ENCODE measurements around the gene RELCH.

The RELCH gene

GRCh38 chr18:62323483-62324180 lies 136.6 kb downstream of the RELCH start:
- DNase-seq (ENCODE audit: low read depth): no peak

- DNase-seq (ENCODE audit: low read depth): no peak
These were observed 137.2 kb downstream of the RELCH start for GRCh38 chr18:62324181-62324828.

GRCh38 chr18:62324917-62325805 lies 138.1 kb downstream of the RELCH start, which contains the start of gene TNFRSF11A:
TSS of gene TNFRSF11A (plus strand) at chr18:62325310. CDS start at chr18:62325353, 43 bp downstream.
- DNase-seq (ENCODE audit: low read depth): no peak

- no peak for DNase-seq (ENCODE audit: low read depth)
These were observed 139.0 kb downstream of the RELCH start for GRCh38 chr18:62325806-62326645.

GRCh38 chr18:62326646-62327348 lies 139.7 kb downstream of the RELCH start:
- DNase-seq (ENCODE audit: low read depth): no peak

- DNase-seq (ENCODE audit: low read depth): no peak
These were observed 140.9 kb downstream of the RELCH start for GRCh38 chr18:62327977-62328376.

GRCh38 chr18:62328586-62329525 lies 141.8 kb downstream of the RELCH start:
- no peak for DNase-seq (ENCODE audit: low read depth)

- no peak for DNase-seq (ENCODE audit: low read depth)
These were observed 142.8 kb downstream of the RELCH start for GRCh38 chr18:62329691-62330454.

GRCh38 chr18:62330650-62331049 lies 143.6 kb downstream of the RELCH start:
- DNase-seq (ENCODE audit: low read depth): no peak

- no peak for DNase-seq (ENCODE audit: low read depth)
These were observed 144.7 kb downstream of the RELCH start for GRCh38 chr18:62331581-62332356.

- DNase-seq (ENCODE audit: low read depth): no peak
These were observed 145.4 kb downstream of the RELCH start for GRCh38 chr18:62332431-62332830.

- DNase-seq (ENCODE audit: low read depth): no peak
These were observed 146.1 kb downstream of the RELCH start for GRCh38 chr18:62332964-62333695.

GRCh38 chr18:62334120-62334519 lies 147.1 kb downstream of the RELCH start:
- DNase-seq (ENCODE audit: low read depth): no peak

- DNase-seq (ENCODE audit: low read depth): no peak
These were observed 148.4 kb downstream of the RELCH start for GRCh38 chr18:62335494-62335893.

GRCh38 chr18:62336618-62337017 lies 149.6 kb downstream of the RELCH start:
- DNase-seq (ENCODE audit: low read depth): no peak

GRCh38 chr18:62337336-62337735 lies 150.3 kb downstream of the RELCH start:
- no peak for DNase-seq (ENCODE audit: low read depth)

GRCh38 chr18:62338446-62339105 lies 151.5 kb downstream of the RELCH start:
- no peak for DNase-seq (ENCODE audit: low read depth)

Measured in stimulated activated CD8-positive, alpha-beta memory T cell treated with anti-CD3 and anti-CD28 coated beads, Interleukin-7, amount 100 ng/mL, for 24 hours (primary cell).